Pancreas (tissue), 10 donors: ENCODE results near the gene RIMBP2. TPM values are rescaled to one million over a fixed set of nuclear protein-coding genes. Genes with fewer than 3 reads are reported as not detected.

Experiments used
- ATAC-seq, 4 donors: fragments of 200-7000 bp; cut with Tn5 transposase; one replicate each; pipeline versions ENCODE4 v1.8.0 to v1.9.1; 2020; ENCODE audit warnings: mild to moderate bottlenecking in 4 of 4, moderate library complexity in 4 of 4
- DNase-seq, 6 donors: peaks; one replicate each; pipeline ENCODE4 v3.0.0-alpha.2; 2020
- FAIRE-seq: peaks from 2 replicates; lab custom pipeline; 2012; peaks lifted over from hg19 to GRCh38; lab: Jason Lieb, UNC
- H3K27ac ChIP-seq, 4 donors: fragments of 200-600 bp; sonication (generic); 1 replicate in 3 of 4; 2 replicates in 1 of 4; pipeline versions ENCODE4 v1.5.0 to v1.8.0; 2020
- H3K27me3 ChIP-seq, 4 donors: fragments of 200-600 bp; one replicate each; pipeline ENCODE4 v1.8.0; 2021
- H3K36me3 ChIP-seq, 3 donors: fragments of 200-600 bp; sonication (generic) in 1 of 3; one replicate each; pipeline versions ENCODE4 v1.5.0 to v1.8.0; 2020 to 2021
- H3K4me1 ChIP-seq, 3 donors: fragments of 200-600 bp; one replicate each; pipeline ENCODE4 v1.8.0; 2021
- H3K4me3 ChIP-seq, 4 donors: fragments of 200-600 bp; sonication (generic) in 2 of 4; one replicate each; pipeline versions ENCODE4 v1.5.0 to v1.8.0; 2020 to 2021
- H3K9me3 ChIP-seq, 4 donors: fragments of 200-600 bp; one replicate each; pipeline ENCODE4 v1.8.0; 2021
- WGBS, 2 donors: extraction: QIAGEN DNeasy Blood & Tissue Kit; methylation state at CpG; one replicate each; pipeline ENCODE4 v1.1.7; 2013; 5-methylcytosine and 5-hydroxymethylcytosine counted together
- intact Hi-C, 3 donors: fragments of 100-400 bp; cut with DNase I; formaldehyde crosslinking; loops; one replicate each; pipeline versions ENCODE4 v1.11.1 to v1.14.2; 2022
- polyA plus RNA-seq, 2 donors: library from polyadenylated mRNA; stranded (reverse); fragments of 200-250 nt; gene quantifications; one replicate each; pipeline ENCODE4 v1.2.3, GENCODE V29; 2013
- total RNA-seq, 6 donors: library from RNA; stranded (reverse); fragmentation: NEBNext Ultra II Directional in 4 of 6; extraction: Animal tissue kit (Norgen Biotek cat#: 25700) in 4 of 6; gene quantifications; one replicate each; pipeline versions ENCODE4 v1.2.1 to v1.2.4, GENCODE V29; 2021 to 2023
- TF ChIP-seq, protein P1 (sequence below), 4 donors: fragments of 200-600 bp; sonication (generic) in 3 of 4; IDR thresholded peaks; one replicate each; pipeline versions ENCODE4 v1.5.0 to v1.8.0; 2021; ENCODE audit warnings: antibody characterized with exemption in 4 of 4
- donor health status: healthy with polysubstance abuse.
- donor health status: DM: no; HTN: no; CAD: no; lungs with moderate emphysema.
- donor health status: DM: no; HTN: no; CAD: no.
- donor health status: control.
- donor health status: control.
- donor health status: Bipolar disorder and iron deficiency.
- donor health status: DM: yes; HTN: yes; CAD: no.
- donor health status: DM: no; HTN: no; CAD: no.
- donor health status: DM: no; HTN: no; CAD: no.
- donor health status: DM: yes; HTN: yes; CAD: no.

The RIMBP2 gene
- total and polyA plus RNA-seq, 8 donors = 1.6 to 14.9 (median 3.9) TPM

- TF ChIP-seq, protein P1, sequence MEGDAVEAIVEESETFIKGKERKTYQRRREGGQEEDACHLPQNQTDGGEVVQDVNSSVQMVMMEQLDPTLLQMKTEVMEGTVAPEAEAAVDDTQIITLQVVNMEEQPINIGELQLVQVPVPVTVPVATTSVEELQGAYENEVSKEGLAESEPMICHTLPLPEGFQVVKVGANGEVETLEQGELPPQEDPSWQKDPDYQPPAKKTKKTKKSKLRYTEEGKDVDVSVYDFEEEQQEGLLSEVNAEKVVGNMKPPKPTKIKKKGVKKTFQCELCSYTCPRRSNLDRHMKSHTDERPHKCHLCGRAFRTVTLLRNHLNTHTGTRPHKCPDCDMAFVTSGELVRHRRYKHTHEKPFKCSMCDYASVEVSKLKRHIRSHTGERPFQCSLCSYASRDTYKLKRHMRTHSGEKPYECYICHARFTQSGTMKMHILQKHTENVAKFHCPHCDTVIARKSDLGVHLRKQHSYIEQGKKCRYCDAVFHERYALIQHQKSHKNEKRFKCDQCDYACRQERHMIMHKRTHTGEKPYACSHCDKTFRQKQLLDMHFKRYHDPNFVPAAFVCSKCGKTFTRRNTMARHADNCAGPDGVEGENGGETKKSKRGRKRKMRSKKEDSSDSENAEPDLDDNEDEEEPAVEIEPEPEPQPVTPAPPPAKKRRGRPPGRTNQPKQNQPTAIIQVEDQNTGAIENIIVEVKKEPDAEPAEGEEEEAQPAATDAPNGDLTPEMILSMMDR (IDR thresholded peaks at IDR 0.05) = no peak
- Histone ChIP-seq H3K4me1 (no peaks in the 10 kb centered on the region), H3K9me3 (no peaks in the 10 kb centered on the region), H3K36me3 (no peaks in the 10 kb centered on the region), H3K27ac (no peak overlapping the region), H3K27me3 (no peaks in the 10 kb centered on the region), H3K4me3 (no peak overlapping the region)
- ATAC-seq (no peak), FAIRE-seq (no peak), DNase-seq (no peak)
- intact Hi-C loops = no loop called here
- 59 to 73% methylated on average over 11 of the region's 11 CpGs for WGBS, 2 donors
These were observed 194.5 kb downstream of the RIMBP2 start for GRCh38 chr12:130521375-130522124.

- Histone ChIP-seq H3K27me3 (no peaks in the 10 kb centered on the region), H3K36me3 (no peaks in the 10 kb centered on the region), H3K4me1 (no peaks in the 10 kb centered on the region), H3K9me3 (no peaks in the 10 kb centered on the region), H3K27ac (no peak overlapping the region), H3K4me3 (no peak overlapping the region)
- intact Hi-C loops = no loop called here
- no peak for FAIRE-seq
- ATAC-seq = no peak
- WGBS, 2 donors = 32 to 58% methylated on average over 3 of the region's 3 CpGs
- TF ChIP-seq, protein P1 (IDR thresholded peaks at IDR 0.05) = no peak
- DNase-seq = no peak
These were observed 195.3 kb downstream of the RIMBP2 start for GRCh38 chr12:130520784-130521183.

DNA sequence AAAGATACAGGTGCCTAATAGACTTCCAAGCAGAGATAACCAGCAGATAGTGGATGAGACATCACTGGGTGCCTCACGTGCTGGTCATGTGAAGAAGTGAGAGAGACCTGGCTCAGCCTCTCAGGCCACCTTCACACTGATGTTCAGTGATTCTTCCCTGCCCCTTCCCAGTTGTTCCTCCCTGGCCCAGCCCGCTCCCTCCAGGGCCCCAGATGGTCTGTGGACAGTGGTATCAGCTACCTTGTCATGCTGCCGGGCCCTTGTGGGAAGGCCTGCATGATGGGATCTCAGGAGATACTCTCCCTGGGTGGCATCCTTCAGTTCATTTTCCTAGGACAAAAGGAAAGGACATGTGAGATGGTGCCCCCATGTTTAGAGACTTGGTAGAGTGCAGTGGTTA lies 198.5 kb downstream of the RIMBP2 start:
- no peak overlapping the region for H3K4me3 ChIP-seq
- intact Hi-C loops = no loop called here
- TF ChIP-seq, protein P1 (IDR thresholded peaks at IDR 0.05) = no peak
- H3K4me1 ChIP-seq = no peaks in the 10 kb centered on the region
- DNase-seq (no peak), FAIRE-seq (no peak), ATAC-seq (no peak)
- no peaks in the 10 kb centered on the region for H3K9me3 ChIP-seq
- 75 to 78% methylated on average over 3 of the region's 3 CpGs for WGBS, 2 donors
- no peak overlapping the region for H3K27ac ChIP-seq
- H3K27me3 ChIP-seq = peaks cover 0 to 4% (median 0%) of the 10 kb centered on the region in 4 donors
- no peaks in the 10 kb centered on the region for H3K36me3 ChIP-seq

GRCh38 chr12:130514149-130514551 lies 201.9 kb downstream of the RIMBP2 start:
- Histone ChIP-seq H3K4me1 (no peaks in the 10 kb centered on the region), H3K9me3 (no peaks in the 10 kb centered on the region), H3K4me3 (no peak overlapping the region), H3K27ac (no peak overlapping the region), H3K27me3 (peaks cover 0 to 4% (median 0%) of the 10 kb centered on the region in 4 donors), H3K36me3 (no peaks in the 10 kb centered on the region)
- intact Hi-C loops = no loop called here
- peak in 2 of 4 donors; percentile 21 to 48 for ATAC-seq
- no peak for DNase-seq
- 3 to 17% methylated on average over 5 of the region's 5 CpGs for WGBS, 2 donors
- TF ChIP-seq, protein P1 (IDR thresholded peaks at IDR 0.05) = no peak
- no peak for FAIRE-seq

GRCh38 chr12:130513556-130513955 lies 202.5 kb downstream of the RIMBP2 start:
- TF ChIP-seq, protein P1 (IDR thresholded peaks at IDR 0.05) = no peak
- no peak for ATAC-seq
- Histone ChIP-seq H3K4me1 (no peaks in the 10 kb centered on the region), H3K27ac (no peak overlapping the region), H3K27me3 (peaks cover 0 to 4% (median 0%) of the 10 kb centered on the region in 4 donors), H3K9me3 (no peaks in the 10 kb centered on the region), H3K36me3 (no peaks in the 10 kb centered on the region), H3K4me3 (no peak overlapping the region)
- WGBS, 2 donors = 61 to 62% methylated on average over 2 of the region's 2 CpGs
- FAIRE-seq = no peak
- intact Hi-C loops = no loop called here
- DNase-seq = no peak
